Measurements from ENCODE around the gene DPM3.
"Not testable (repeated sequence)": the region's sequence is repeated elsewhere in the genome, so short reads cannot be mapped to it uniquely, and the experiment has no call there.

Gene DPM3

GRCh38 chr1:155155996-155156643 lies 15.8 kb upstream of the DPM3 start:
- DNase-seq = not testable (repeated sequence)

- no peak for DNase-seq
These were observed 5.2 kb upstream of the DPM3 start for GRCh38 chr1:155145491-155145890.

GRCh38 chr1:155141749-155142148 lies 1.4 kb upstream of the DPM3 start:
- DNase-seq = no peak

GRCh38 chr1:155140630-155140953 lies 261 bp upstream of the DPM3 start:
- DNase-seq = no peak

GRCh38 chr1:155137154-155137949 lies 3.0 kb downstream of the DPM3 start:
- DNase-seq = no peak

GRCh38 chr1:155136748-155137147 lies 3.6 kb downstream of the DPM3 start:
- peak; percentile 67 for DNase-seq

GRCh38 chr1:155135415-155136028 lies 4.8 kb downstream of the DPM3 start, which contains the start of gene SLC50A1:
SLC50A1 (plus strand) TSS chr1:155135852; CDS start chr1:155135912, 60 bp downstream.
- DNase-seq = peak; percentile 96

- DNase-seq = peak; percentile 83
These were observed 5.4 kb downstream of the DPM3 start for GRCh38 chr1:155134880-155135414.

- DNase-seq = no peak
These were observed 6.0 kb downstream of the DPM3 start for GRCh38 chr1:155134322-155134721.

GRCh38 chr1:155133799-155134281 lies 6.5 kb downstream of the DPM3 start:
- DNase-seq = no peak

GRCh38 chr1:155131856-155132255 lies 8.5 kb downstream of the DPM3 start:
- DNase-seq = no peak

GRCh38 chr1:155131285-155131684 lies 9.0 kb downstream of the DPM3 start:
- no peak for DNase-seq

- no peak for DNase-seq
These were observed 9.9 kb downstream of the DPM3 start for GRCh38 chr1:155130272-155131006.

- peak; percentile 61 for DNase-seq
These were observed 11.4 kb downstream of the DPM3 start for GRCh38 chr1:155128755-155129473.

- DNase-seq = peak; percentile 56
These were observed 12.2 kb downstream of the DPM3 start for GRCh38 chr1:155127967-155128754.

GRCh38 chr1:155127105-155127966 lies 13.0 kb downstream of the DPM3 start, which contains the start of gene EFNA1:
EFNA1 (plus strand) TSS chr1:155127876; CDS start chr1:155127978, 102 bp downstream.
- DNase-seq = peak; percentile 78

- peak; percentile 67 for DNase-seq
These were observed 13.7 kb downstream of the DPM3 start for GRCh38 chr1:155126556-155127104.

- peak; percentile 55 for DNase-seq
These were observed 14.3 kb downstream of the DPM3 start for GRCh38 chr1:155125946-155126555.

- no peak for DNase-seq
These were observed 14.8 kb downstream of the DPM3 start for GRCh38 chr1:155125511-155125945.

Data from activated CD8-positive, alpha-beta memory T cell treated with anti-CD3 and anti-CD28 coated beads for 24 hours (primary cell).